Measurements from ENCODE around the gene CEP192.

DNA sequence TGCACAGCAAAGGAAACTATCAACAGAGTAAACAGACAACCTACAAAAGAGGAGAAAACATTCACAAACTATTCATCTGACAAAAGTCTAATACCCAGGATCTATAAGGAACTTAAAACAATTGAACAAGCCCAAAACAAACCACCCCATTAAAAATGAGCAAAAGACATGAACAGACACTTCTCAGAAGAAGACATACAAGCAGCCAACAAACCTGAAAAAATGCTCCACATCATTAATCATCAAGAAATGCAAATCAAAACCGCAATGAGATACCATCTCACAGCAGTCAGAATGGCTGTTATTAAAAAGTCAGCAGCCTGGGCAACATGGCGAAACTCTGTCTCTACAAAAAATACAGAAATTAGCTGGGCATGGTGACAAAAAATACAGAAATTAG is 117.2 kb downstream of the CEP192 start:
- TF ChIP-seq CTCF (IDR thresholded peaks at IDR 0.05; ENCODE audit: low read depth, low read length) (no peak), EZH2phosphoT487 (IDR thresholded peaks at IDR 0.05; ENCODE audit: low read depth) (no peak)
